OCI-LY1 (cell line): Measurements from ENCODE around the gene AKAP9.
"Not testable (repeated sequence)": the region's sequence is repeated elsewhere in the genome, so short reads cannot be mapped to it uniquely, and the experiment has no call there.

Experiments used
- H2AFZ ChIP-seq: fragments of 200-600 bp; sonication (generic), shearing (Covaris generic); 2 replicates; pipeline ENCODE4 v1.6.0; 2014; ENCODE audit warnings: antibody characterized with exemption, mild to moderate bottlenecking, low read length
- H3F3A ChIP-seq: fragments of 200-600 bp; sonication (generic), shearing (Covaris generic); 2 replicates; pipeline ENCODE4 v1.6.0; 2014; ENCODE audit warnings: mild to moderate bottlenecking, antibody characterized with exemption, low read length, moderate library complexity; ENCODE audit not compliant: insufficient read depth
- H3K27ac ChIP-seq: fragments of 200-600 bp; sonication (generic); 2 replicates; pipeline ENCODE4 v1.5.1; 2014; ENCODE audit warnings: low read length, mixed run types, mild to moderate bottlenecking, low read depth; ENCODE audit not compliant: poor library complexity, severe bottlenecking
- H3K27me3 ChIP-seq: fragments of 200-600 bp; sonication (generic); 2 replicates; pipeline ENCODE4 v1.6.0; 2014; ENCODE audit warnings: antibody characterized with exemption, mild to moderate bottlenecking, low read length, moderate library complexity; ENCODE audit not compliant: insufficient read depth
- H3K36me3 ChIP-seq: fragments of 200-600 bp; sonication (generic); 2 replicates; pipeline ENCODE4 v1.6.1; 2014; ENCODE audit warnings: mild to moderate bottlenecking, antibody characterized with exemption, low read length, moderate library complexity, mixed read lengths; ENCODE audit not compliant: insufficient read depth
- H3K4me1 ChIP-seq: fragments of 200-600 bp; sonication (generic); 2 replicates; pipeline ENCODE4 v1.5.1; 2014; ENCODE audit warnings: mild to moderate bottlenecking, low read length, moderate library complexity; ENCODE audit not compliant: insufficient read depth, severe bottlenecking
- H3K4me2 ChIP-seq: fragments of 200-600 bp; sonication (generic), shearing (Covaris generic); 2 replicates; pipeline ENCODE4 v1.6.1; 2014; ENCODE audit warnings: low read length
- H3K4me3 ChIP-seq: fragments of 200-600 bp; sonication (generic); 2 replicates; pipeline ENCODE4 v1.5.1; 2014; ENCODE audit warnings: low read length, low read depth, mild to moderate bottlenecking, mixed read lengths; ENCODE audit not compliant: poor library complexity, severe bottlenecking
- H3K79me2 ChIP-seq: fragments of 200-600 bp; shearing (Covaris generic); 2 replicates; pipeline ENCODE4 v1.6.1; 2016; ENCODE audit warnings: mixed run types, low read length, mixed read lengths; ENCODE audit not compliant: insufficient read depth
- H3K9ac ChIP-seq: fragments of 200-600 bp; sonication (generic), shearing (Covaris generic); 2 replicates; pipeline ENCODE4 v1.6.1; 2014; ENCODE audit warnings: mild to moderate bottlenecking, low read length, mixed read lengths
- H3K9me2 ChIP-seq: fragments of 200-600 bp; sonication (generic), shearing (Covaris generic); 2 replicates; pipeline ENCODE4 v1.6.1; 2014; ENCODE audit warnings: low read depth, mild to moderate bottlenecking, low read length, mixed read lengths
- H3K9me3 ChIP-seq: fragments of 200-600 bp; shearing (Covaris generic); 2 replicates; pipeline ENCODE4 v1.6.1; 2014; ENCODE audit warnings: low read length, mixed read lengths
- H4K20me1 ChIP-seq: fragments of 200-600 bp; sonication (generic), shearing (Covaris generic); 2 replicates; pipeline ENCODE4 v1.6.0; 2016; ENCODE audit warnings: mild to moderate bottlenecking, low read length; ENCODE audit not compliant: insufficient read depth
- EZH2 ChIP-seq: fragments of 200-600 bp; sonication (generic), shearing (Covaris generic); IDR thresholded peaks from 2 replicates; pipeline ENCODE4 v1.8.0; 2017; ENCODE audit warnings: borderline replicate concordance, mixed run types, mild to moderate bottlenecking, antibody characterized with exemption, low read length, moderate library complexity, mixed read lengths
- TF ChIP-seq, protein P1 (sequence below): fragments of 200-600 bp; sonication (generic), shearing (Covaris generic); IDR thresholded peaks from 2 replicates; pipeline ENCODE4 v1.5.1; 2017; ENCODE audit warnings: mild to moderate bottlenecking, antibody characterized with exemption, low read length, moderate library complexity, mixed read lengths

The AKAP9 gene

GRCh38 chr7:92025260-92025659 is 84.6 kb downstream of the AKAP9 start:
- H2AFZ ChIP-seq = no peak overlapping the region
- H3K9me2 ChIP-seq = no peaks in the 10 kb centered on the region
- no peaks in the 10 kb centered on the region for H3K27me3 ChIP-seq
- H3K27ac ChIP-seq = no peak overlapping the region
- H3K4me2 ChIP-seq = no peak overlapping the region
- no peaks in the 10 kb centered on the region for H3K9me3 ChIP-seq
- H3K4me1 ChIP-seq = no peaks in the 10 kb centered on the region
- H4K20me1 ChIP-seq = no peaks in the 10 kb centered on the region
- H3K36me3 ChIP-seq = peaks cover 76% of the 10 kb centered on the region
- no peaks in the 10 kb centered on the region for H3K79me2 ChIP-seq
- H3F3A ChIP-seq = no peaks in the 10 kb centered on the region
- H3K4me3 ChIP-seq = no peak overlapping the region
- H3K9ac ChIP-seq = no peak overlapping the region
- TF ChIP-seq, protein P1, sequence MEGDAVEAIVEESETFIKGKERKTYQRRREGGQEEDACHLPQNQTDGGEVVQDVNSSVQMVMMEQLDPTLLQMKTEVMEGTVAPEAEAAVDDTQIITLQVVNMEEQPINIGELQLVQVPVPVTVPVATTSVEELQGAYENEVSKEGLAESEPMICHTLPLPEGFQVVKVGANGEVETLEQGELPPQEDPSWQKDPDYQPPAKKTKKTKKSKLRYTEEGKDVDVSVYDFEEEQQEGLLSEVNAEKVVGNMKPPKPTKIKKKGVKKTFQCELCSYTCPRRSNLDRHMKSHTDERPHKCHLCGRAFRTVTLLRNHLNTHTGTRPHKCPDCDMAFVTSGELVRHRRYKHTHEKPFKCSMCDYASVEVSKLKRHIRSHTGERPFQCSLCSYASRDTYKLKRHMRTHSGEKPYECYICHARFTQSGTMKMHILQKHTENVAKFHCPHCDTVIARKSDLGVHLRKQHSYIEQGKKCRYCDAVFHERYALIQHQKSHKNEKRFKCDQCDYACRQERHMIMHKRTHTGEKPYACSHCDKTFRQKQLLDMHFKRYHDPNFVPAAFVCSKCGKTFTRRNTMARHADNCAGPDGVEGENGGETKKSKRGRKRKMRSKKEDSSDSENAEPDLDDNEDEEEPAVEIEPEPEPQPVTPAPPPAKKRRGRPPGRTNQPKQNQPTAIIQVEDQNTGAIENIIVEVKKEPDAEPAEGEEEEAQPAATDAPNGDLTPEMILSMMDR = no peak
- no peak for TF ChIP-seq EZH2

- H3K79me2 ChIP-seq, H3K4me2 ChIP-seq, H3K4me1 ChIP-seq, H3K9ac ChIP-seq, H3K9me2 ChIP-seq, H3K27me3 ChIP-seq, H2AFZ ChIP-seq, H4K20me1 ChIP-seq, H3K4me3 ChIP-seq, H3F3A ChIP-seq, H3K27ac ChIP-seq, H3K9me3 ChIP-seq: not testable (repeated sequence)
- H3K36me3 ChIP-seq = peaks cover 78% of the 10 kb centered on the region
Observed at GRCh38 chr7:92026635-92027034, 86.0 kb downstream of the AKAP9 start.

GRCh38 chr7:92027128-92027527 is 86.5 kb downstream of the AKAP9 start:
- not testable (repeated sequence) for H3K4me1 ChIP-seq, H3K4me2 ChIP-seq, H3K27ac ChIP-seq, H3K9me2 ChIP-seq, H3K79me2 ChIP-seq, H3K27me3 ChIP-seq, H4K20me1 ChIP-seq, H2AFZ ChIP-seq, H3K9me3 ChIP-seq, H3K4me3 ChIP-seq, H3F3A ChIP-seq, H3K9ac ChIP-seq
- peaks cover 78% of the 10 kb centered on the region for H3K36me3 ChIP-seq

GRCh38 chr7:92028226-92028625 is 87.6 kb downstream of the AKAP9 start:
- no peak overlapping the region for H3K9ac ChIP-seq
- no peaks in the 10 kb centered on the region for H4K20me1 ChIP-seq
- no peaks in the 10 kb centered on the region for H3K9me3 ChIP-seq
- no peaks in the 10 kb centered on the region for H3K4me1 ChIP-seq
- no peaks in the 10 kb centered on the region for H3K9me2 ChIP-seq
- no peak for TF ChIP-seq EZH2
- TF ChIP-seq, protein P1 = no peak
- H3K36me3 ChIP-seq = peaks cover 76% of the 10 kb centered on the region
- no peak overlapping the region for H2AFZ ChIP-seq
- no peaks in the 10 kb centered on the region for H3K79me2 ChIP-seq
- H3K4me2 ChIP-seq = no peak overlapping the region
- no peak overlapping the region for H3K27ac ChIP-seq
- no peaks in the 10 kb centered on the region for H3K27me3 ChIP-seq
- no peak overlapping the region for H3K4me3 ChIP-seq
- H3F3A ChIP-seq = no peaks in the 10 kb centered on the region; the same call in 1 of the 2 replicates
